Measurements from ENCODE around the gene ZNF783.
"Not testable (repeated sequence)": the region's sequence is repeated elsewhere in the genome, so short reads cannot be mapped to it uniquely, and the experiment has no call there.

The ZNF783 gene

DNA sequence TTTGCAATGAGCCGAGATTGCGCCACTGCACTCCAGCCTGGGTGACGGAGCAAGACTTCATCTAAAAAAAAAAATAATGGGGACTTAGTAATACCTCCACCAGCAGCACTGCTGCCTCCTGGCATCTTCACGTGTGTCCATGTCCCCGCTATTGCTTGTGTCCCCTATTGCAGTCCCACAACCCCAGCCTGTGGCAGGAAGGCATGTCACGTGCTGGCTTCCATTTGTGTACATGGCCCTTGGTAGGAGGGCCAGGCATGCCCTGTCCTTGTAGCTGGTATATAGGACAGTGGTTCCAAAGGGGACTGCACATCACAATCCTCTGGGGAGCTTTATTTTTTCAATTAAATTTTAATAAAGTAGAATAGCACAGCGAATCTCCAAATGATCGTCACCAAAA is 5.7 kb downstream of the ZNF783 start:
- H3K4me3 ChIP-seq (ENCODE audit: insufficient read length, low read depth): no peak overlapping the region
- H3K9ac ChIP-seq (ENCODE audit: insufficient read length, low read depth): no peak overlapping the region
- H3K27me3 ChIP-seq (ENCODE audit: insufficient read depth, insufficient read length): no peaks in the 10 kb centered on the region
- TF ChIP-seq ZNF274 (IDR thresholded peaks at IDR 0.05; ENCODE audit: low read depth, low read length): no peak
- no peak for TF ChIP-seq YY1 (IDR thresholded peaks at IDR 0.05; ENCODE audit: insufficient read depth, insufficient read length)
- TF ChIP-seq SUZ12 (IDR thresholded peaks at IDR 0.05; ENCODE audit: extremely low read depth, insufficient read depth, insufficient read length): no peak
- no peaks in the 10 kb centered on the region for H3K4me1 ChIP-seq (ENCODE audit: insufficient read depth, insufficient read length)
- DNase-seq (ENCODE audit: low read depth, low spot score): no peak
- peaks cover 57% of the 10 kb centered on the region for H3K36me3 ChIP-seq (ENCODE audit: insufficient read depth, insufficient read length, low read length)
- no peaks in the 10 kb centered on the region for H3K9me3 ChIP-seq (ENCODE audit: insufficient read depth, low read length)

DNA sequence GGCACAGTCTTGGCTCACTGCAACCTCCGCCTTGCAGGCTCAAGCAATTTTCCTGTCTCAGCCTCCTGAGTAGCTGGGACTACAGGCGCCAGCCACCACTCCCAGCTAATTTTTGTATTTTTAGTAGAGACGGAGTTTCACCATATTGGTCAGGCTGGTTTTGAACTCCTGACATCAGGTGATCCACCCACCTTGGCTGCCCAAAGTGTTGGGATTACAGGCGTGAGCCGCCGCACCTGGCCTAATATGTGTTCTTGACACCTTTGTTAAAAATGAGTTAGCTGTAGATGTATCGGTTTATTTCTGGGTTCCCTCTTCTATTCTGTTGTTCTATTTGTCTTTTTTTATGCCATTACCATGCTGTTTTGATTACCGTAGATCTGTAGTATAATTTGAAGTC is 12.4 kb downstream of the ZNF783 start:
- peaks cover 41% of the 10 kb centered on the region for H3K36me3 ChIP-seq (ENCODE audit: insufficient read depth, insufficient read length, low read length)
- not testable (repeated sequence) for DNase-seq (ENCODE audit: low read depth, low spot score); H3K27me3 ChIP-seq (ENCODE audit: insufficient read depth, insufficient read length); H3K4me1 ChIP-seq (ENCODE audit: insufficient read depth, insufficient read length); H3K9ac ChIP-seq (ENCODE audit: insufficient read length, low read depth); H3K9me3 ChIP-seq (ENCODE audit: insufficient read depth, low read length); H3K4me3 ChIP-seq (ENCODE audit: insufficient read length, low read depth)

DNA sequence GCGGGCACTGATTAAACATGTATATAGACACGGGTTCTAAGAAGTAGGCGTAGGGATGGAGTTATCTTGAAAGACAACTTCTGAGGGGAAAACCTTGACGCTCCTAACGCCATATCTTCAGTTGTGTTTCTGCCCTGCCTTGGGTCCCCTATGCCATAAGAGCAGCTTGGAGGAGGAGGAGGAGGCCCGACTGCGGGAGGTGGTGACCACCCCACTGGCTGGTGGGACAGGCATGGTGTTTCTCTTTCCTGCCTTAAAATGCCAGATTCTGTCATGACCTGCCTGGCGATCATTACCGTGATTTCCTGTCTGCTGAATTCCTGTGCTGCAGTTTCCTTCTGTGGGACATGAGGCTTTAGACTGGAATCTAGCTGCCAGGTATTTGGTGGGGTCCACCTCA is 15.9 kb downstream of the ZNF783 start:
- H3K27me3 ChIP-seq (ENCODE audit: insufficient read depth, insufficient read length): no peaks in the 10 kb centered on the region
- H3K4me3 ChIP-seq (ENCODE audit: insufficient read length, low read depth): no peak overlapping the region
- H3K9ac ChIP-seq (ENCODE audit: insufficient read length, low read depth): no peak overlapping the region
- TF ChIP-seq SUZ12 (IDR thresholded peaks at IDR 0.05; ENCODE audit: extremely low read depth, insufficient read depth, insufficient read length) (no peak), YY1 (IDR thresholded peaks at IDR 0.05; ENCODE audit: insufficient read depth, insufficient read length) (no peak)
- DNase-seq (ENCODE audit: low read depth, low spot score): no peak
- H3K4me1 ChIP-seq (ENCODE audit: insufficient read depth, insufficient read length): no peaks in the 10 kb centered on the region
- no peaks in the 10 kb centered on the region for H3K9me3 ChIP-seq (ENCODE audit: insufficient read depth, low read length)
- peaks cover 50% of the 10 kb centered on the region for H3K36me3 ChIP-seq (ENCODE audit: insufficient read depth, insufficient read length, low read length)

DNA sequence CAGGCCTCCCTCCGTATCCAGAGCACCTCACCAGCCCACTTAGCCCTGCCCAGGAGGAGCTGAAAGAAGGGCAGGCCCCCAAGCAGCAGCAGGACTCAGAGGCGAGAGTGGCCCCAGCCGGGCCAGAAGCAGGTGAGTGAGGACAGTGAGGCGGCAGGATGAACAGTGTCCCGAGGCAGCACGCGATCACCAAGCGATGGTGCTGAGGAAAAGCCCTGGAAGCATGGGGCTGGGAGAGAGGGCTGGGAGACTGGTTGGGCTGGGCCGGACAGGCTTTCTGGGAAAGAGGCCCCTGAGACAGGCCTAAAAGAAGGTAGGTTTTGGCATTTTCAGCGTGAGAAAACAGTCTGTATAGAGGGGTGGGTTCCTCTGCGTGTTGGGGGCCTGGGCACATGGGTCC is 16.4 kb downstream of the ZNF783 start:
- no peak for TF ChIP-seq SUZ12 (IDR thresholded peaks at IDR 0.05; ENCODE audit: extremely low read depth, insufficient read depth, insufficient read length)
- TF ChIP-seq YY1 (IDR thresholded peaks at IDR 0.05; ENCODE audit: insufficient read depth, insufficient read length): no peak
- no peak for TF ChIP-seq ZNF274 (IDR thresholded peaks at IDR 0.05; ENCODE audit: low read depth, low read length)
- H3K4me1 ChIP-seq (ENCODE audit: insufficient read depth, insufficient read length): no peaks in the 10 kb centered on the region
- no peaks in the 10 kb centered on the region for H3K9me3 ChIP-seq (ENCODE audit: insufficient read depth, low read length)
- H3K27me3 ChIP-seq (ENCODE audit: insufficient read depth, insufficient read length): no peaks in the 10 kb centered on the region
- DNase-seq (ENCODE audit: low read depth, low spot score): no peak
- no peak overlapping the region for H3K9ac ChIP-seq (ENCODE audit: insufficient read length, low read depth)
- no peak overlapping the region for H3K4me3 ChIP-seq (ENCODE audit: insufficient read length, low read depth)
- H3K36me3 ChIP-seq (ENCODE audit: insufficient read depth, insufficient read length, low read length): peaks cover 49% of the 10 kb centered on the region

DNA sequence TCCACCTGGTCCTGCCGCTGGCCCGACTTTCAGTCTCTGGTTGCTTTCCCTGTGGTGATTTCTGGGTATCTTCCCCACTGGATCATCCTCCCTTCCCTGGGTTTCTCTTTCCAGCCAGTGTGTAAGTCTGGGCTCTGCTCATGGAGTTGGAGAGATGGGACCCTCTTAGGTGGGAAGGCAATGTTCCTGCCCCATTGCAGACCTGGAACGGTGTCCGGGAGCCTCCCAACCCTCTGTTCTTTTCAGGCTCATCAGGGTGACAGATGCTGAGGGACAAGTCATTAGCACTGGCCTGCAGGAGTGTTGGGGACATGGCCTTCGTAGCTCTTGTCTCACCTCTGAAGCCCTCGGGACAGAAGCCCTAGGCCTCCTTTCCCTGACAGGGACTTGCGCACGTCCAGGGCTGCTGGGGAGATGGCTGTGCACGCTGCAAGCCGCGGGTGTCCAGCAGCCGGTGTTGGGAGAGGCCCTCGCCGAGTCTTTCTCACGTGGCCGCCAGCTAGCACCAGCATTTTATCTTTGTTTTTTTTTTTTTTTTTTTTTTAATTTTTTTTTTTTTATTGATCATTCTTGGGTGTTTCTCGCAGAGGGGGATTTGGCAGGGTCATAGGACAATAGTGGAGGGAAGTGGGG is 17.2 kb downstream of the ZNF783 start:
- DNase-seq (ENCODE audit: low read depth, low spot score): no peak
- Histone ChIP-seq H3K36me3 (ENCODE audit: insufficient read depth, insufficient read length, low read length) (peaks cover 51% of the 10 kb centered on the region), H3K9ac (ENCODE audit: insufficient read length, low read depth) (no peak overlapping the region), H3K27me3 (ENCODE audit: insufficient read depth, insufficient read length) (no peaks in the 10 kb centered on the region), H3K4me1 (ENCODE audit: insufficient read depth, insufficient read length) (no peaks in the 10 kb centered on the region), H3K4me3 (ENCODE audit: insufficient read length, low read depth) (no peak overlapping the region), H3K9me3 (ENCODE audit: insufficient read depth, low read length) (no peaks in the 10 kb centered on the region)
- no peak for TF ChIP-seq ZNF274 (IDR thresholded peaks at IDR 0.05; ENCODE audit: low read depth, low read length)
- TF ChIP-seq YY1 (IDR thresholded peaks at IDR 0.05; ENCODE audit: insufficient read depth, insufficient read length): no peak
- no peak for TF ChIP-seq SUZ12 (IDR thresholded peaks at IDR 0.05; ENCODE audit: extremely low read depth, insufficient read depth, insufficient read length)

DNA sequence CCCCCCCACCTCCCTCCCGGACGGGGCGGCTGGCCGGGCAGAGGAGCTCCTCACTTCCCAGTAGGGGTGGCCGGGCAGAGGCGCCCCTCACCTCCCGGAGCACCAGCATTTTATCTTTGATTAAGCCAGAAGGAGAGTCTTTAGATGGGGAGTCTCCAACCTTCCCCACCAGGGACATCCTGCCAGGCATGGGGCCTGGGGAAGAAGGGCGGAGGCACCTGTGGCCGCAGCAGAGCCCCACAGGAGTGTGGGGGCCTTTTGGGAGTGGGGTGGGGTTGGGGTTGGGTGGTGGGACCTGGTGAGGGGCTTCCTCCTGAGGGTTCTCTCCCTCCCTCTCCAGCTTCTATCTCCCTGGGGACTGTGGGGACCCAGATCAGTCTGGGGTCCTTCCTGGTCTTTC is 18.2 kb downstream of the ZNF783 start:
- DNase-seq (ENCODE audit: low read depth, low spot score): no peak
- Histone ChIP-seq H3K9ac (ENCODE audit: insufficient read length, low read depth) (no peak overlapping the region), H3K27me3 (ENCODE audit: insufficient read depth, insufficient read length) (no peaks in the 10 kb centered on the region), H3K9me3 (ENCODE audit: insufficient read depth, low read length) (no peaks in the 10 kb centered on the region), H3K36me3 (ENCODE audit: insufficient read depth, insufficient read length, low read length) (peaks cover 51% of the 10 kb centered on the region), H3K4me1 (ENCODE audit: insufficient read depth, insufficient read length) (no peaks in the 10 kb centered on the region), H3K4me3 (ENCODE audit: insufficient read length, low read depth) (no peak overlapping the region)
- no peak for TF ChIP-seq SUZ12 (IDR thresholded peaks at IDR 0.05; ENCODE audit: extremely low read depth, insufficient read depth, insufficient read length)

DNA sequence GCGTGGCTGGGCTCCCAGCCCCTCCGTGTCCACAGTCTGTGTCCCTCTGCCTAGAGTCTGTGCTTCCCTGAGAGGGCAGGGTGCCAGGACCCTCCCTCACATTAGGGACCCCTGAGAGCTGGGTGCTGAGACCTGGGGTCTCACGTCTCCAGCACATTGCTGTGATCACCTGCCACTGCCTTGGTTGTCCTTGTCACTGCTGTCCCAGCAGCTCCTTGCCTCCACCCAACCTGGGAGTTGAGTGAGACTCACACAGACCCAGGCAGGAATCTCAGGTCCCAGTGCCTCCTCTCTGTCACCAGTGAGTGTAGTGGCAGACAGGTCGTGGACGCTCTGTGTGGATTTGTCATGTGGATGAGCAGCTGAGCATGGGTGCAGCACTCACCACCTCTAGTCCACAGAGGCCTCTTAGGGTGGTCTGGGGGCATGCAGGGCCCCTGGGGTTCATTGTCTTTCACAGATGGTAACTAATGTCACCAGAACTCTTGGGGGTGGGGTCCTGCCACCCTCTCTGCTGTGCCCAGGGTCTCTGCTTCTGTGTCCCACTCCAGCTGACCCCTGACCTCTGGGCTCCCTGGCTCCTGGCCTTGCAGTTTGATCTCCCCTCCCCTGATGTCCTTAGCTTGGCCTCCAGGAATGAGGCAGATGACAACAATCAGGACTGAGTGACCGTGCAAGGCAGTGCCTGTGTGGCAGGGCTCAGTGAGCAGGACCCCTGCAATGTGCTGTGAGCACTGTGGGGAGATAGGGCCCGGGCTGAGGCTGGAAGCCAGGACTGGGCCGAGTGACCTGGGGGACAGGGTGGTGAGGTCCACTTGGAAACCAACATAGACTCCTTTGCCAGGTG is 18.9 kb downstream of the ZNF783 start:
- no peak for TF ChIP-seq YY1 (IDR thresholded peaks at IDR 0.05; ENCODE audit: insufficient read depth, insufficient read length)
- H3K27me3 ChIP-seq (ENCODE audit: insufficient read depth, insufficient read length): no peaks in the 10 kb centered on the region
- no peaks in the 10 kb centered on the region for H3K4me1 ChIP-seq (ENCODE audit: insufficient read depth, insufficient read length)
- no peak overlapping the region for H3K9ac ChIP-seq (ENCODE audit: insufficient read length, low read depth)
- no peak overlapping the region for H3K4me3 ChIP-seq (ENCODE audit: insufficient read length, low read depth)
- H3K9me3 ChIP-seq (ENCODE audit: insufficient read depth, low read length): no peaks in the 10 kb centered on the region
- H3K36me3 ChIP-seq (ENCODE audit: insufficient read depth, insufficient read length, low read length): peaks cover 50% of the 10 kb centered on the region
- no peak for DNase-seq (ENCODE audit: low read depth, low spot score)
